SKM-1 treated with dmso at 0.1 percent for 144 hours (cell line): ENCODE data around the gene ZSWIM3.

Source experiments
- DNase-seq: peaks from one replicate; lab custom pipeline; 2025; ENCODE audit not compliant: unreplicated experiment; lab: John Stamatoyannopoulos, UW

Gene ZSWIM3

DNA sequence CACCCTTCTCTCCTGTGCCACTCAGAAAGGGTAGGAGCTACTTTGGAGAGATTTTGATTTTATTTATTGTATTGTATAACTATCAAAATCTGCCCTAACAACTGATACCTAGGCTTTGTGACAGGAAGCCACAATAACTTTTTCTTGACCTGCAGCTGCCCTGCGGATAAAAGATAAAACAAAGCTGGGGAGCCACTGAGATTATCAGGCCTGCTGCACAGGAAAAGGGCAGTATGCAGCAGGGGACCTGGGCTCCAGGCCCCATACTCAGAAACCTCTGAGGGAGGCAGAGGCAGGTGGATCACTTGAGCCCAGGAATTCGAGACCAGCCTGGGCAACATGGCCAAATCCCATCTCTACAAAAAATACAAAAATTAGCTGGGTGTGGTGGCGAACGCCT is 24.8 kb upstream of the ZSWIM3 start:
- DNase-seq, result no peak

DNA sequence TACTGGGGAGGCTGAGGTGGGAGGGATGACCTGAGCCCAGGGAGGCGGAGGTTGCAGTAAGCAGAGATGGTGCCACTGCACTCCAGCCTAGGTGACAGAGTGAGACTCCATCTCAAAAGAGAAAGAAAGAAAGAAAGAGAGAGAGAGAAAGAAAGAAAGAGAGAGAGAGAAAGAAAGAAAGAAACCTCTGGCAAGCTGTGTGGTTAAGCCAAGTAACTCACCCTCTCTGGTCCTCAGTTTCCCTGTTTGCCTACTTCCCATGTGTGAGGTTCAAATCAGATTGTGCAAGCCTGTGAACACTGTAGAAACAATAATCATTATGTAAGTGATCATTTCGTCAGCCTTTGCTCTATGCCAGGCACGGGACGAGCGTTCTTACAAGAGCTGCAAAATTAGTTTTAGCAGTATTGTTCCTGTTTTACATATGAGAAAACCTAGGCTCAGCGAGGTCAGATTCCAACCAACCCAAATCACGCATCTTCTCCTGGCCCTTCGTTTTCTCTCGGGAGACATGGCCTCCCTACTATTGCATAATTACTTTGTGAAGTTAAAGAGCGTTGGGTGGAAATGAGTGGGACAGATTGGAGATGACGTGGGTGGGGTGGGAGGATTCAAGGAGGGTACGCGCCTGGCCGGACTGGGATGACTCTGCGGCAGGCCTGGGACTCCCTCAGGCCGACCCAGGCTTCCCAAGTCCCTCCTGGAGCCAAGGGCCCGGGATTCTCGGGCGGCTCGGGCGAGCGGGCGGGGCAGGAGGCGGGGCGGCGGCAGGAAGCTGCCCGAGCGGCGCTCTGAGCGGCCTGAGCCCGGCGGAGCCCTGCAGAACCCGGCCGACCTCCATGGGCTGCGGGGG is 24.2 kb upstream of the ZSWIM3 start, which contains the start of gene SNX21:
Gene SNX21, plus strand, starts transcription at position 770 of the 853 bp plus-strand sequence. CDS start 121 bp downstream, outside the sequence.
- peak; percentile 77 for DNase-seq

DNA sequence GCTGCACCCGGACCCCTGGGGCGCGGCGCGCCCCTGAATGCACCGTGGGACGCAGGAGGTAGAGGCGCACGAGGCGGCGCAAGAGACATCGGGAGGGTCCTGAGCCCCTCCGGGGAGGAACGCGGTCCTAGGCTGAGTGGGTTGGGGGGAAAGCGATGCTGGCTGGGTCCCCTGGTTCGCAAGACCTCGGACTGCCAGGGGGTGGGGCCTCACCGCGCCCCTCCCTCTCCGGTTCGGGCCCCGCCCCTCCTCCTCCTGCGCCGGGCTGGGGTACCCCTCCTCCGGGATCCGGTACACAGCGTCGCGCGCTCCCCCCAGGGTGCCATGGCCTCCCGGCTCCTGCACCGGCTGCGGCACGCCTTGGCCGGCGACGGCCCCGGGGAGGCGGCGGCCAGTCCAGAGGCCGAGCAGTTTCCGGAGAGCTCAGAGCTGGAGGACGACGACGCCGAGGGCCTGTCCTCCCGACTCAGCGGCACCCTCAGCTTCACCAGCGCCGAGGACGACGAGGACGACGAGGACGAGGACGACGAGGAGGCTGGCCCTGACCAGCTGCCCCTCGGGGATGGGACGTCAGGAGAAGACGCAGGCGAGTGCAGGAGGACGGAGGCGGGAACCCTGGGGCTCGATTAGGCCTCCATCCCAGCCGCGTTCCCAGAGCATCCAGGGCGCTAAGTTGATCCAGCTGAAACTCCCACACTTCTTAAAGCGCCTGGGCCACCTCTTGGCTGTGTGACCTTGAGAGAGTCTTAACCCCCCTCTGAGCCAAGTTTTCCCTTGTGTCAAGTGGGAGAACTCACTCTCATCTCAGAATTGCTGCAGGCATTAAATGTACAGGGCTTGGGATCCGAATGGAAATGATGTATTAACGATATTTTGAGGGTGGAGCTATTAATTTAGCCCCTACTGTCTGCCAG is 23.3 kb upstream of the ZSWIM3 start:
- DNase-seq, result no peak

DNA sequence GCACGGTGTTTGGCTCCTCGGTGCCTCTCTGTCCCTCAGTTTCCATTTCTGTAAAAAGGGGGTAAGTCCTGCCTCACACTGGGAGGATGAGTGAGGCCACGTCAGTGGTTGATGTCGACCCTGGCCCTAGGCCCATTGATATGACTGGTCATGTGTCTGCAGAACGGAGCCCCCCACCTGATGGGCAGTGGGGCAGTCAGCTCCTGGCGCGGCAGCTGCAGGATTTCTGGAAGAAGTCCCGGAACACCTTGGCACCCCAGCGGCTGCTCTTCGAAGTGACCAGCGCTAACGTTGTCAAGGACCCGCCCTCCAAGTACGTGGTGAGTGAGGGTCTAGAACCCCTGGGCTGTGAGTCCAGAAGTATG is 22.6 kb upstream of the ZSWIM3 start:
- no peak for DNase-seq

DNA sequence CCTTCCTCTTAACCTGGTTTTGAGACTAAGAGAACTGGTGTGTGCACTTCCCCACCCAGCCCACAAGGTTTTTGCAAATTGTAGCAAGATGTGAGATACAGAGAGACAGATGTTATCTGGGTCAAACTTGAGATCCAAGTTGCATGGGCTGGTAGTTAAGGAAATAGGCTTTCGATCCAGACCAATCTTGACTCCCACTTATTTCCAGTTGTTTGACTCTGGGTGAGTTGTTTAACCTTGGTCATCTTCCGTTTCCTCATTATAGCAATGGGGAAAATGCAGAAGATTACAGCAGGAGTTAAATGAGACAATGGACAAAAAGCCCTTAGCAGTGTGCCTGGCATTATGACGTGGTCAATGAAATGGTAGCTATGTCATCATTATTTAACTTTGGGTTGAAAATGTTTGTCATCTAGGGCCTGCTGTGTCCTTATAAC is 22.1 kb upstream of the ZSWIM3 start:
- DNase-seq, result peak; percentile 46

DNA sequence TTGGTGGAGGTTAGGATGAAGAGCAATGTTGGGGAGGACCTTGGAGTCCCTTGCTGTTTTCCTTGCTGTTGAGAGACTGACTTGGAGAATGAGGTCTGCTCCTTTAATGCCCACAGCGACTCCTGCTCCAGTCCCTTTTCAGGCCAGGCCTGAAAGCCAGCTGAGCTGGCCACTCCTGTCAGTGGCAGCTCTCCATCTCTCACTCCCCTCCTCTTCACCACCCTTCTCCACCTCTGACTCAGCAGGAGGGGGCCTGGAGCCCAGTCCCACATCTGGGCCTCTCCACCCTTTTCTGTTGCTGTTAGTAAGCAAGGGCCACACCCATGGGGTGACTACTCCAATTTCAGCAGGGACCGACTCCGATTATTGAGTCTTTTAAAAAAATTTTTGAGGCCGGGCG is 21.6 kb upstream of the ZSWIM3 start:
- DNase-seq, result no peak

DNA sequence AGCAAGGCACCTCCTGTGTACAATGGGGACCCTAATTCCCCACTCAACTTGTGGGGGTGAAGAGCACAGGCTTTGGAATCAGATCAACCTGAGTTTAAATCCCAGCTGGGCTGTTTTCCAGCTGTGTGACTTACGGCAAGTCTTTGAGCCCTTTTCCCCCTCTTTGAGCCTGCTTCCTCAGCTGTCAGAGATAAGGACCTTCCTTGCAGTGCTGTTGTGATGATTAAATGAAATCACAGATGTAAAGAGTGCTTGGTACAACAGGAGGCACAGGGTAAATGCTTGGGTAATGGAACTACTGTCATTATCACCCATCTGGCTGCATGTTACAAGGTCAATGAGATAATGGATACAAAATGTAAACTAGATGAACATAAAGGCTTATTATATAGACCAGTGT is 20.6 kb upstream of the ZSWIM3 start:
- no peak for DNase-seq

DNA sequence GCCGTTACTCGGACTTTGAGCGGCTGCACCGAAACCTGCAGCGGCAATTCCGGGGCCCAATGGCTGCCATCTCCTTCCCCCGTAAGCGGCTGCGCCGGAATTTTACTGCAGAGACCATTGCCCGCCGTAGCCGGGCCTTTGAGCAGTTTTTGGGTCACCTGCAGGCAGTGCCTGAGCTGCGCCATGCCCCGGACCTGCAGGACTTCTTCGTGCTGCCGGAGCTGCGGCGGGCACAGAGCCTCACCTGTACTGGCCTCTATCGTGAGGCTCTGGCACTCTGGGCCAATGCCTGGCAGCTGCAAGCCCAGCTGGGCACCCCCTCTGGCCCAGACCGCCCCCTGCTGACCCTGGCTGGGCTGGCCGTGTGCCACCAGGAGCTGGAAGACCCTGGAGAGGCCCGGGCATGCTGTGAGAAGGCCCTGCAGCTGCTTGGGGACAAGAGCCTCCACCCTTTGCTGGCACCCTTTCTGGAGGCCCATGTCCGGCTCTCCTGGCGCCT is 16.7 kb upstream of the ZSWIM3 start:
- DNase-seq, result no peak

DNA sequence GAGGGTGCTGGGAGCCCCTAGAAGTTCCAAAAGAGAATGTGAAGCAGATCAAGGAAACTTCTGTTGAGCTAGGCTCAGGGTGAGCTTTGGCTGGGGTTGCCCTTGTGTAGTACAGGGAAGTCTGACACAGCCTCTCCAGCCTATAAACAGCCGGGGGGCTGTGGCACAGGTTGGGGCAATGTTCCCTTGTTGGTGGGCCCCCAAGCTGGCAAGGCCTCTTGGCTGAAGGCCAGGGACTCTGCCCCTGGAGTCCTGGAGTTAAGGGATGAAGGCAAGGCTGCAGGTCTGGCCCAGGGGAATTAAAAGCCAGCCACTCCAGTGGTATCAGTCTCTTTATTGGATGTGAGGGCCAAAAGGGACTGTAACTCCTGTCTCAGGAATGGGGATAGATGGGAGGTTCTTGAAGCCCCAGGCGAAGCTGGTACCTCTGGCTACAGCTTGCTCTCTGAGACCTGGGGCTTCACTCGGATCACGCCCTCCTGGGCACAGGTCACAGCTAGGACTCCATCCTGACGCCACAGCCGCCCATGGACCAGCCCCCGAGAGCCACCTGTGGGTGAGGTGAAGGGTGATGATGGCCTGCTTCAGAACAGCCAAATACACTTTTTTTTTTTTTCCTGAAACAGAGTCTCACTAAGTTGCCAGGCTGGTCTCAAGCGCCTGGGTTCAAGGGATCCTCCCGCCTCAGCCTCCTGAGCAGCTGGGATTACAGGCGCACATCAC is 15.8 kb upstream of the ZSWIM3 start:
- no peak for DNase-seq

DNA sequence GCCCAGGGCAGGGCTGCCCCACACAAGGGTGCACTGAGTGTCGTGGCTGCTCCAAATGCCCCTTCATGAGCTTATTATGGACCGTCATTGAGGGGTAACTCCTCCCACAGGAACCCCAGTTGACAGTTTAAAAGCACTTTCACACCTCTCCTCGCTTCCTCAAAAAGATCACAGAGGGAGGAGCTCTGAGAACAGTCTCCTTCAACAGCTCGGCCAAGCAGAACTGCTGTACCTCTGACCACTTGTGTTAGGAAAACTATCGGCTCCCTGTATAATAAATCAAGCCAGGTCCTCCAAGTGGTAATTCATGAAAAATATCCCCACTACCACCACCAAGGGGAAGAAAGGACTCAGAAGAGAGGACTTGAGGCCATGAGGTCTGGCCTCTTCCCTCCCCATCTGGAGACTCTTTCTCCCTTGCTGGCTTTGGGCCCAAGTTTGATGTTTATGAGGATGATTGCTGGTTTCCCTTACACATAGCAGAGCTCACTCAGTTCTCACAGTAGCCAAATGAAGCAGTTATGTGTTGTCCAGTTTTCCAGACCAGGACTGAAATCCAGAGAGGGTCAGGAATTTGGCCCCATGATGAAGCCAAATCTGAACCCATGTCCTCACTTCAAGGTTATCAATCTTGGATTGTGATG is 15.1 kb upstream of the ZSWIM3 start:
- peak; percentile 7 for DNase-seq

DNA sequence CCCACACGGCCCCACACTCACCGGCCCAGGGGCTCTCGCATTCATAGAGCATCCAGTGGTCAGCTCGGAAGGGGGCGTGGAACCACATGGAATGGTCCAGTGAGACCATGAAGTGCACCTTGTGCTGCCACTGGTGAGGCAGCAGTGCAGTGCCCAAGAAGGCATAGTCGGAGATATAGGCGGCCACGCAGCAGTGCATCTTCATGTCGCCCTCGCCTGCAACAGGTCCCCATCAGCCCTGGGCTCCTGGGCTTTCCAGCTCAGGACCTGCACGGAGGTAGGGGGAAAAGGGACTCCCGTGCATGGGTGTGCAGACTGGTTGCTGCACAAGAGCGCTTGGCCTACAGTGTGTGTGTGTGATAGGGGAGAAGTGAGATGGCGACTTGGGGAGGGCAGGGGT is 13.9 kb upstream of the ZSWIM3 start:
- DNase-seq, result no peak

DNA sequence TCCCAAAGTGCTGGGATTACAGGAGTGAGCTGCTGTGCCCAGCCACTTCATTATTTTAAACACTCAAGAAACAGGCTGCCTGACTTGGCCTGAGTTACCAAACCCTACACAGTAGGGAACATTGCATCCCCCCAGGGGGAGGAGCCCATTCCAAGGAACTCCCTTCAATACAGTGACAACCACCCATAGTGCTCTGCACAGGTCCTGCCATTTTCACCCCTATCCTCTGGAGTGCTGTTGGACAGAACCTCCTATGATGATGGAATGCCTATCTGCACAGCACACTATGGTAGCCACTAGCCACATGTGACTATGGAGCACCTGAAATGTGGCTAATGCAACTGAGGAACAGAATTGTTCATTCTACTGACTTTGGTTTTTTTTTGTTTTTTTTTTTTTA is 12.0 kb upstream of the ZSWIM3 start:
- no peak for DNase-seq

DNA sequence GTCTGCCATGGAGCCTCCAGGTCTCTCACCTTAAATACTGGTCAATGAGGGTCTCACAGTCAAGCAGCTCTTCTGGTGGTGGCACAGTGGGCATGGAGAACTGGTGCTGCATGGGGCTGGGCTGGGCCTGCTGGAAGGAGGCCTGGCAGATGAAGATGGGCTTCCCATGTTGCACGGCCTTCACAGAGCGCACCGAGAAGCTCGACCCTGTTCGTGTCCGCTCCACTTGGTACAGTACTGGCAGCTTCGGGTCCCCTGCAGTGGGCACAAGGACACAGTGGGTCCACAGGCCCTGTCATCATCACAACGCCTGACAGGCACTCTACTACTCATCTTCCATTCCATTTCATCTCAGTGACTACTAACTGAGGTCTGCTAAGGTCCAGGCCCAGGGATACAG is 9.0 kb upstream of the ZSWIM3 start:
- no peak for DNase-seq

DNA sequence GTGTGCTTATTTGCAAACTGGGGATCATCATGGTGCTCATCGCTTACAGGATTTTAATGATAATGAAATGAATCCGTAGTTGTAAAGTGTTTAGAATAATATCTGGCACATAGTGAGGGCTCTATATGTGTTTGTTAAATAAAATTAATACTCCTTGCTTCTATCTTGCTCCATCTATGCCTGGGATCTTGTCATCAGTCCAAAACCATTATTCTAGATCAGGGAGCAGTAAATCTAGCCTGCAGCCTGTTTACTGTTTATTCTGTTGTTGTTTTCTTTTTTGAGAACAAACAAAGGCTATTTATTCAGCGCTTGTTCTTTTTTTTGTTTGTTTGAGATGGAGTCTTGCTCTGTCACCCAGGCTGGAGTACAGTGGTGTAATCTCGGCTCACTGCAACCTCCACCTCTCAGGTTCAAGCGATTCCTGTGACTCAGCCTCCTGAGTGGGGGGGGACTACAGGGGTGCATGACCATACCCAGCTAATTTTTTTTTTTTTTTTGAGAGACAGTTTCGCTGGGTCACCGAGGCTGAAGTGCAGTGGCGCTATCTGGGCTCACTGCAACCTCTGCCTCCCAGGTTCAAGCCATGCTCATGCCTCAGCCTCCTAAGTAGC is 8.3 kb upstream of the ZSWIM3 start:
- DNase-seq, result no peak

DNA sequence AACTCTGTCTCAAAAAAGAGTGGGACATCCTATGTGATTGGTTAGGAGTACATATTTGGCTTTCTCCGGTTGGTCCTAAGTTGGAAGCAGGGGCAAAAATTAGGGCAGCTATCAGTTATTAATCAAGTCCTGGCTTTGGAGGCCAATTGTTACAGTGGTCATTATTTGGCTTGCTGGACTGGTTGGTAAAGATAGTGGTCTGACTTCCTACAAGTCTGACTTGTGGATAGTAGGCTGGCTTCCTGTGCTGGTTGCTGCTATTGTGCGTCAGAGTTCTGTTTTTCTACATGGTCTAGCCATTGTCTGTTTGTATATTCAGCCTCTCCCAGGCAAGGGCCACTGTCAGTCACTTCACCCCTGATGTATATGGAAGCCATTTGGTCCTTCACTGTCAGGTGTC is 7.2 kb upstream of the ZSWIM3 start:
- DNase-seq, result no peak

DNA sequence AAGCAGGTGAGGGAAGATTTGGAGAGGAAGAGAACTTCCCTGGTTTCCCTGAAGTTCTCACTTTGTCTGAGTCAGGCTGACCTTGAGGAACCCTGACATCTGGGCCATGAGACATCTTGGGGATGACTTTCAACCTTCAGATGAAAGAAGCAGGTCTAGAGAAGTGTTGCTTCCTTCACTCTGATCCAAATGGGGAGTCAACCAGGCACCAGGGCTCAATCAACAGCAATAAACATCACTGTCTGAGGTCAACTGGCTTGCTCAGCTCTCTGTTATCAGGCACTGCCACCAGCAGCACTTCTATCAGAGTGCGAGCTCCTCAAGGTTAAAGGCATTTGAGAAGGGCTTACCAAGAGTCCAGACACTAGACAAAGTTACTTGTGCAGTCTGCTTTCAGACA is 6.5 kb upstream of the ZSWIM3 start:
- no peak for DNase-seq

DNA sequence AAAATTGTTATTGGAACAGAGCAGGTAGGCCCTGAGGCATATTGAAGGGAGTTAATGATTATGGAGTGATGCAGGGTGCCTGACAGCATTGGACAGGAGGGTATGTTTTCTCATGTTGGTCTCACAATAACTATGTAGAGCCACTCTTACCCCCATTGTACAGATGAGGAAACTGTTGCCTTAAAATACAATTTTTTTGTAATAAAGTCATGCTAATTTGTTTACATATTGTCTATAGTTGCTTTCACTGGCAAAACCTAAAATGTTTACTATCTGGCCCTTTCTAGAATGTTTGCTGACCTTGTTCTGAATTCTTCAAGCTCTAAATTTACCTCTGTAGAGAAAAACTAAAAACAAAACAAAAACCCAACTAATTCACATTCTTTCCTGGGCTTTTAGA is 5.9 kb upstream of the ZSWIM3 start:
- no peak for DNase-seq

DNA sequence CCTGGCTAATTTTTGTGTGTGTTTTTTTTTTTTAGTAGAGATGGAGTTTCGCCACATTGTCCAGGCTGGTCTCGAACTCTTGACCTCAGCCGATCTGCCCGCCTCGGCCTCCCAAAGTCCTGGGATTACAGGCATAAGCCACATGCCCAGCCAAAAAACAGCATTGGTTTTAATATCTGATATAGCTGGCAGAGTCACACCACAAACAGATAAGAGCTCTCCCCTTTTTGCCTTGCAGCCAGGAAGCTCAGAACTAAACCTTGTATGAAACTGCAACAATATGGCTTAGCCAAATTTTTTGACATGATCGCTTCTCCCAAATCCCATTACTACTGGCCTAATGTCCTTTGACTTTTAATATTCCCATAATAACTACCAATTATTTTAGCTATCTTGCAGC is 5.1 kb upstream of the ZSWIM3 start:
- no peak for DNase-seq

DNA sequence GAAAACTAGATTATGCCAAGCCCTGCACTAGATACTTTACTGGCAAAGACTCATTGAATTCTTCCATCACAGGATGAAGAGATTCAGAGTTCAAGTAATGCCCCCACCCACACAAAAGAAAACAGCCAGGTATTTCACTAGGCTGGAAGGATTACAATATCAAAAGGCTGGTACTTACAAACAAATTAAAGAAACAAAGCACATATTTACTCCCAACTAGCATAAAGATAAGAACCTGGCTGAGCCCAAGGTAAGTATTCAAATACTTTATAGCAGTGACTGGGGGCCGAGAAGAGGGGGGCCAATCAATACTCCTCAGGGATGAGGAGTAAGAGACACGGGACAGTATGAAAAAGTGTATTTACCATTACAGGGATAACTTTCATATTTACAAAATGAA is 3.9 kb upstream of the ZSWIM3 start:
- DNase-seq, result no peak

DNA sequence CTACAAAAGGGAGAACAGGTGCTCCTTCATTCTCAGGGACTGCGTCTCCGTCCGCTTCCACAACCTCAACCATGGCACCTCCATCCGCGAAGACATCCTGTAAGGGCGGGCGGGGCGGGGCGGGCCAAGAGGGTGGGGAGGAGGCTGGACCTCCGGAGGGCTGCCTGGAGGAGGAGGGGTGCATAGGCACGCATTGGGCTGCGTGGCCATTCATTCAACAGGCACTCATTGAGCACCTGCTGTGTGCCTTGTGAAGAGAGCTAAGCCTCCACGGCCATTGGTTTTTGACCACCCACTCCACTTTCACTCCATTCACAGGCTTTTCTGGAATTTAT is 435 bp downstream of the ZSWIM3 start:
- no peak for DNase-seq
